Embryonic facial prominence (tissue), 1 donor: Measurements from ENCODE around the gene ARMC2.
"Not testable (repeated sequence)": the region's sequence is repeated elsewhere in the genome, so short reads cannot be mapped to it uniquely, and the experiment has no call there.

Experiments
- DNase-seq: peaks from one replicate; pipeline ENCODE4 v3.0.0-alpha.2; 2016; ENCODE audit errors: extremely low spot score

Gene ARMC2

GRCh38 chr6:108916026-108916686 is 67.9 kb downstream of the ARMC2 start:
- DNase-seq = no peak

GRCh38 chr6:108920751-108921150 is 72.5 kb downstream of the ARMC2 start:
- DNase-seq = no peak

GRCh38 chr6:108921547-108922361 is 73.5 kb downstream of the ARMC2 start:
- no peak for DNase-seq

GRCh38 chr6:108922499-108922898 is 74.3 kb downstream of the ARMC2 start:
- DNase-seq = no peak

- DNase-seq = no peak
Observed at GRCh38 chr6:108927927-108928326, 79.7 kb downstream of the ARMC2 start.

- no peak for DNase-seq
Observed at GRCh38 chr6:108928650-108929049, 80.4 kb downstream of the ARMC2 start.

- not testable (repeated sequence) for DNase-seq
Observed at GRCh38 chr6:108931090-108931489, 82.9 kb downstream of the ARMC2 start.

GRCh38 chr6:108937170-108937569 is 88.9 kb downstream of the ARMC2 start:
- no peak for DNase-seq

GRCh38 chr6:108940741-108941140 is 92.5 kb downstream of the ARMC2 start:
- no peak for DNase-seq

- no peak for DNase-seq
Observed at GRCh38 chr6:108941281-108941680, 93.1 kb downstream of the ARMC2 start.

GRCh38 chr6:108941859-108942258 is 93.6 kb downstream of the ARMC2 start:
- no peak for DNase-seq

- no peak for DNase-seq
Observed at GRCh38 chr6:108942556-108943492, 94.6 kb downstream of the ARMC2 start.

GRCh38 chr6:108944071-108944470 is 95.8 kb downstream of the ARMC2 start:
- no peak for DNase-seq

- no peak for DNase-seq
Observed at GRCh38 chr6:108944707-108945680, 96.8 kb downstream of the ARMC2 start.

GRCh38 chr6:108945681-108946159 is 97.5 kb downstream of the ARMC2 start:
- no peak for DNase-seq

GRCh38 chr6:108946695-108947094 is 98.5 kb downstream of the ARMC2 start:
- no peak for DNase-seq

GRCh38 chr6:108947114-108947854 is 99.1 kb downstream of the ARMC2 start:
- DNase-seq = no peak

GRCh38 chr6:108948181-108948661 is 100.0 kb downstream of the ARMC2 start:
- no peak for DNase-seq

GRCh38 chr6:108951351-108951953 is 103.2 kb downstream of the ARMC2 start:
- no peak for DNase-seq
